Vagina (tissue), 2 donors: ENCODE data around the gene CELF6.

ENCODE experiments used
- CTCF ChIP-seq, 3 experiments: fragments of 450-650 bp in 2 of 3; fragments of 200-600 bp in 1 of 3; sonication (generic) in 1 of 3; IDR thresholded peaks; one replicate each; pipeline ENCODE4 v1.5.1; 2017 to 2019; ENCODE audit warnings: antibody characterized with exemption in 3 of 3, mild to moderate bottlenecking in 2 of 3, moderate library complexity in 2 of 3
- POLR2A ChIP-seq, 2 donors: fragments of 450-650 bp; IDR thresholded peaks; one replicate each; pipeline ENCODE4 v1.6.1; 2017; ENCODE audit warnings: antibody characterized with exemption in 2 of 2, mild to moderate bottlenecking in 2 of 2, moderate library complexity in 2 of 2
- POLR2AphosphoS5 ChIP-seq, 2 donors: sonication (generic); formaldehyde crosslinking; IDR thresholded peaks; one replicate each; pipeline ENCODE4 v1.9.0; 2017; ENCODE audit warnings: antibody characterized with exemption in 2 of 2, mild to moderate bottlenecking in 2 of 2, low read depth in 1 of 2; ENCODE audit not compliant: insufficient read depth in 1 of 2

GRCh38 chr15:72331021-72331420 lies 11.1 kb upstream of the CELF6 start:
- TF ChIP-seq CTCF (IDR thresholded peaks at IDR 0.05), result no peak
- TF ChIP-seq POLR2AphosphoS5 (IDR thresholded peaks at IDR 0.05; ENCODE audit: insufficient read depth in 1 of 2, low read depth in 1 of 2), result no peak
- TF ChIP-seq POLR2A (IDR thresholded peaks at IDR 0.05), result no peak
